Activated naive CD8-positive, alpha-beta T cell treated with anti-CD3 and anti-CD28 coated beads, Interleukin-2, amount 10 ng/mL, durations not matched to agents 7 days and 5 days (primary cell): ENCODE data around the gene ZDHHC11. TPM values are rescaled to one million over a fixed set of nuclear protein-coding genes. Genes with fewer than 3 reads are reported as not detected.
"Not testable (repeated sequence)": the region's sequence is repeated elsewhere in the genome, so short reads cannot be mapped to it uniquely, and the experiment has no call there.

ENCODE experiments used
- ATAC-seq: fragments of 150-1000 bp; cut with Tn5 transposase; one replicate; pipeline ENCODE4 v1.10.0; 2021; ENCODE audit warnings: low read depth, moderate library complexity
- POLR2A ChIA-PET: fragments of 350-600 bp; sonication (Branson Sonifier 250); formaldehyde crosslinking; loops from one replicate; lab custom pipeline; 2021; ENCODE audit warnings: antibody characterized with exemption; lab: Charles Lee
- DNase-seq: peaks from one replicate; pipeline ENCODE4 v3.0.0; 2021
- H3K27ac Mint-ChIP-seq: one replicate; pipeline ENCODE4 v1.8.0; 2022; ENCODE audit warnings: mild to moderate bottlenecking, mixed read lengths
- H3K27me3 Mint-ChIP-seq: one replicate; pipeline ENCODE4 v1.8.0; 2022; ENCODE audit warnings: mild to moderate bottlenecking, moderate library complexity, mixed read lengths
- H3K36me3 Mint-ChIP-seq: one replicate; pipeline ENCODE4 v1.8.0; 2021; ENCODE audit warnings: mild to moderate bottlenecking, mixed read lengths
- H3K4me1 Mint-ChIP-seq: one replicate; pipeline ENCODE4 v1.8.0; 2021; ENCODE audit warnings: mixed read lengths
- H3K4me3 Mint-ChIP-seq: one replicate; pipeline ENCODE4 v1.8.0; 2022; ENCODE audit warnings: mild to moderate bottlenecking, moderate library complexity, mixed read lengths
- H3K9me3 Mint-ChIP-seq: one replicate; pipeline ENCODE4 v1.8.0; 2021; ENCODE audit warnings: mixed read lengths
- total RNA-seq, 2 experiments: library from RNA; stranded (reverse); gene quantifications; one replicate each; pipeline ENCODE4 v1.2.3, GENCODE V29; 2021

Gene ZDHHC11
- total RNA-seq, 2 experiments from 2014 or later, result 10.2 to 12.8 TPM

DNA sequence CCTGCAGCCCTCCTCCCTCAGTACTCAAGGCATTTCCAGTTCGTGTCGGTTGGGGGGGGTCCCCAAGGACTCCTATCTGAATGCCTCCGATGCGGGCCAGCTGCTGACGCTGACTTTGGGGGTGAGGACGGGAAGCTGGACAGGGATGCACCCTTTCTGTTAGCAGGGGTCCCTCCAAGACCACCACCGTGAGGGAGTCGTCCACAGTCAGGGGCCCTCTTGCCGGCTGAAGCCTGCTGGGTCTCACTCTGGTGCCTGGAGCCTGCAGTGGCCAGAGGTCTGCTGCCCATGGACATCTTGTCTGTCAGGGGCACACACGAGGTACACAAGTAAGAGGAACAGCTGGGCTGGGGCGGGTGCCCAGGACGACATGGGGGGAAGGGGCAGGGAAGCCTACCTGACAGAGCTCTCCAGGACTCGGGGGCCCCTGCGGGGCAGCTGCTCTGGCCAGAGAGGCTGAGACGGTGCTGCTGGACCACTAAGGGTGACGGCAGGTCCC, 9.1 kb upstream of the ZDHHC11 start:
- no peak overlapping the region for H3K27ac Mint-ChIP-seq
- ATAC-seq (no peak), DNase-seq (no peak)
- H3K4me1 Mint-ChIP-seq, result peaks cover 2% of the 10 kb centered on the region
- no peaks in the 10 kb centered on the region for H3K9me3 Mint-ChIP-seq
- POLR2A ChIA-PET, result no interaction called here
- H3K36me3 Mint-ChIP-seq, result no peaks in the 10 kb centered on the region
- H3K4me3 Mint-ChIP-seq, result no peak overlapping the region
- no peaks in the 10 kb centered on the region for H3K27me3 Mint-ChIP-seq

DNA sequence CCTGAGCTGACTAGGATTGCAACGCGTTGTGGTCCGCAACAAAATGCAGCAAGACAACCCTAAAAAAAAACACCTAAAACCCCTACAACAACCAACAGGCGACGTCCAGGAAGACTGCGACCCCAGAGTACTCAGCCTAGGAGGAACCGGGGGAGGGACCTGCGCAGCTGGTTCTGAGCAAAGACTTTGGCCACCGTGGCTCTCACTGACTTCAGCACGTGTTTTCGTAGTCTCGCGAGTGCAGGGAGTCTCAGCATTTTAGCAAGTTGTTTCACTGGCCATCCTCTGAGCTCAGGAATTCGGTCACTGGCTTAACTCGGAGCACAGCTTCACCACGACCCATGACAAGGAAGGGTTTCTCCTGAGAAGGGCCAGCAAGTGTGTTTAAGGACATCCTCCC, 8.6 kb upstream of the ZDHHC11 start:
- Mint-ChIP-seq H3K27me3 (no peaks in the 10 kb centered on the region), H3K4me1 (peaks cover 2% of the 10 kb centered on the region), H3K36me3 (no peaks in the 10 kb centered on the region), H3K4me3 (no peak overlapping the region), H3K9me3 (no peaks in the 10 kb centered on the region), H3K27ac (no peak overlapping the region)
- POLR2A ChIA-PET, result no interaction called here
- no peak for ATAC-seq
- no peak for DNase-seq

DNA sequence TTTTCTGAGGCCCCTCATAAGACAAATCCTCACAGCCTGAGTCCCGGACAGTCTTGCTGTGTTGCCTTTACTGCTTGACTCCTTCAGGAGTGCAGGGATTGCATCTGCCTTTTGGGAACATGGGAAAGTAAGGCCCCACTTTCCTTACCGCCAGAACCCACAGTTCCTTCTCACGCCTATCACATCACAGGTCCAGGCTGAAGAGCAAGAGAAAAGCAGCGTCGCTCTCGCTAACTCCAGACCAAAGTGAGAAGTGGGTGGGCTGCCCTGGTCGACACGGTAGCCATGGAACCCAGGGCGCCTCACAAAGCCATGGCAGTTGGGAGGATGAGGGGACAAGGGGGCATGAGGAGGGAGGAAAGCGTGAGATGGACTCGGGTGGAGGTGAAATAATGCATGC, 7.9 kb upstream of the ZDHHC11 start:
- Mint-ChIP-seq H3K27me3 (no peaks in the 10 kb centered on the region), H3K36me3 (no peaks in the 10 kb centered on the region), H3K4me1 (peaks cover 2% of the 10 kb centered on the region), H3K4me3 (no peak overlapping the region), H3K9me3 (no peaks in the 10 kb centered on the region), H3K27ac (no peak overlapping the region)
- POLR2A ChIA-PET, result no interaction called here
- ATAC-seq, result no peak
- no peak for DNase-seq

DNA sequence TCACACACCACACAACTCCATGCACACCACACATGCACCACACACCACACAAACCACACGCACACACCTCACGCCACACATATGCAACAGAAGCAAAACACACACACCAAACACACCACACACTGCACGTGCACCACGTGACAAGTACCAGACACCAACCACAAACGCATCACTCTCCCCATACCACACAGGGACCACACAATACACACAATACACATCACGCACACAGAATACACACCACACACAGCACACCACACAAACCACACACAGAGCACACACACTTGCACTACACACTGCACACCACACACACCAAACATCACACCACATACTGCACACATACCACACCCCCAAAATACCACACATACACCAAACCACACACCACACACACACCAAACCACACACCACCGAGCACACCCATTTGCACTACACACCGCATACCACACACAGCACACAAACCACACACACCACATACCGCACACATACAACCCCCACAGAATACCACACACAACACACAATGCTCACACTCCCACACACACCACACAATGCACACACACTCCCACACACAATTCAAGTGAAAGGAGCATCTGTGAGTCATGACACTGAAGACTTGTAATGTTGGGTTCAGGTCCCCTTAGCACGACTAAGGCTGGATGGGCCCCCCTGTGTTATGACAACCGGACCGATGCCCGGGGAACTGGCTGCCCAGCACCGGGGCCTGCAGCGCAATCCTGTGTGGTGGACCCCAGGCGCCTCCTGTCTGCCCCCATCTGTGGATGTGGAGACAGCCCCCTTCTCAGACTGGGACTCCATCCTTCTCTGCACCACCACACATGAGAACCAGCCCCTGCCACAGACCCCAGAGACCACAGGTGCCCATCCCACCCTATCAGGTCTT, 6.0 kb upstream of the ZDHHC11 start:
- no peak for ATAC-seq
- H3K9me3 Mint-ChIP-seq, result no peaks in the 10 kb centered on the region
- DNase-seq, result no peak
- no peaks in the 10 kb centered on the region for H3K36me3 Mint-ChIP-seq
- H3K4me3 Mint-ChIP-seq, result no peak overlapping the region
- peaks cover 2% of the 10 kb centered on the region for H3K4me1 Mint-ChIP-seq
- H3K27me3 Mint-ChIP-seq, result no peaks in the 10 kb centered on the region
- POLR2A ChIA-PET, result no interaction called here
- no peak overlapping the region for H3K27ac Mint-ChIP-seq

DNA sequence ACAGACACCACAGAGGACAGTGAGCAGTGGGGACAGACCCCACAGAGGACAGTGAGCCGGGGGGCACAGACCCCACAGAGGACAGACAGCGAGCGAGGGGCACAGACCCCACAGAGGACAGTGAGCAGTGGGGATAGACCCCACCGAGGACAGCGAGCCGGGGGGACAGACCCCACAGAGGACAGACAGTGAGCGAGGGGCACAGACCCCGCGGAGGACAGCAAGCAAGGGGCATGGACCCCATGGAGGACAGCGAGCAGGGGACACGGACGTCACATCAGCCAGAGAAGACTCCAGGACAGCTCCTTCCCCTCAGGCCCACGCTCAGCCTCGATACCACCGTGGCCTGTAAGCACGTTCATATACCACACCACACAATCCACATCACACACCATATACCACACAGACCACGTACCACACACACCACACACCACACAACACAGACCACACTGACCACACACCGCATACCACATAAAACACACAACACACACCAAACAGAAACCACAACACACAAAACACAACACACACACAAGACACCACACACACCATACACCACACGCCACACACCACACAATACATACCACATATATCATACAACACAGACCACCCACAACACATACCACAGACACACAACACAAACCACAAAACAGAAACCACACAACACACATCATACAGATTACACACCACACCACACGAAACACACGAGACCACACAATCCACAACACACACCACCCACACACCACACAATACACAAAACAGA, 5.2 kb upstream of the ZDHHC11 start:
- POLR2A ChIA-PET, result no interaction called here
- ATAC-seq (no peak), DNase-seq (no peak)
- Mint-ChIP-seq H3K4me1 (peaks cover 2% of the 10 kb centered on the region), H3K4me3 (no peak overlapping the region), H3K9me3 (no peaks in the 10 kb centered on the region), H3K36me3 (no peaks in the 10 kb centered on the region), H3K27me3 (no peaks in the 10 kb centered on the region), H3K27ac (no peak overlapping the region)

DNA sequence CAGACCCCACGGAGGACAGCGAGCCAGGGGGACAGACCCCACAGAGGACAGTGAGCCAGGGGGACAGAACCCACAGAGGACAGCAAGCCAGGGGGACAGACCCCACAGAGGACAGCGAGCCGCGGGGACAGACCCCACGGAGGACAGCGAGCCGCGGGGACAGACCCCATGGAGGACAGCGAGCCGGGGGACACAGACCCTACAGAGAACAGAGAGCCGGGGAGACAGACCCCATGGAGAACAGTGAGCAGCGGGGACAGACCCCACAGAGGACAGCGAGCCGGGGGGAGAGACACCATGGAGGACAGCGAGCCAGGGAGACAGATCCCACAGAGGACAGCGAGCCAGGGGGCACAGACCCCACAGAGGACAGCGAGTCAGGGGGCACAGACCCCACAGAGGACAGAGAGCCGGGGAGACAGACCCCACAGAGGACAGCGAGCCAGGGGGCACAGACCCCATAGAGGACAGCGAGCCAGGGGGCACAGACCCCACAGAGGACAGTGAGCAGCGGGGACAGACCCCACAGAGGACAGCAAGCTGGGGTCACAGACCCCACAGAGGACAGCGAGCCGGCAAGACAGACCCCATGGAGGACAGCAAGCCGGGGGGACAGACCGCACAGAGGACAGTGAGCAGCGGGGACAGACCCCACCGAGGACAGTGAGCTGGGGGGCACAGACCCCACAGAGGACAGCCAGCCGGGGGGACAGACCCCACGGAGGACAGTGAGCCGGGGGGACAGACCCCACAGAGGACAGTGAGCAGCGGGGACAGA, 4.4 kb upstream of the ZDHHC11 start:
- no peak overlapping the region for H3K27ac Mint-ChIP-seq
- POLR2A ChIA-PET, result no interaction called here
- no peak for DNase-seq

DNA sequence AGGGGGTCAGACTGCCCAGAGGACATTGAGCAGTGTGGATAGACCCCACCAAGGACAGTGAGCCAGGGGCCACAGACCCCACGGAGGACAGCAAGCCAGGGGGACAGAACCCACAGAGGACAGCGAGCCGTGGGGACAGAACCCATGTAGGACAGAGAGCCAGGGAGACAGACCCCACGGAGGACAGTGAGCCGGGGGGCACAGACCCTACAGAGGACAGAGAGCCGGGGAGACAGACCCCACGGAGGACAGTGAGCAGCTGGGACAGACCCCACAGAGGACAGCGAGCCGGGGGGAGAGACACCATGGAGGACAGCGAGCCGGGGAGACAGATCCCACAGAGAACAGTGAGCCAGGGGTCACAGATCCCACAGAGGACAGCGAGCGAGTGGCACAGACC, 3.4 kb upstream of the ZDHHC11 start:
- POLR2A ChIA-PET, result no interaction called here
- no peaks in the 10 kb centered on the region for H3K4me1 Mint-ChIP-seq
- no peak overlapping the region for H3K4me3 Mint-ChIP-seq
- no peak for DNase-seq
- no peaks in the 10 kb centered on the region for H3K36me3 Mint-ChIP-seq
- no peak for ATAC-seq
- H3K27ac Mint-ChIP-seq, result no peak overlapping the region
- H3K9me3 Mint-ChIP-seq, result no peaks in the 10 kb centered on the region
- no peaks in the 10 kb centered on the region for H3K27me3 Mint-ChIP-seq

More for the DNA sequence above, 4.4 kb upstream of the ZDHHC11 start:
- H3K36me3 Mint-ChIP-seq, result no peaks in the 10 kb centered on the region
- H3K9me3 Mint-ChIP-seq, result no peaks in the 10 kb centered on the region
- no peak for ATAC-seq
- H3K4me3 Mint-ChIP-seq, result no peak overlapping the region
- no peaks in the 10 kb centered on the region for H3K27me3 Mint-ChIP-seq
- H3K4me1 Mint-ChIP-seq, result no peaks in the 10 kb centered on the region

DNA sequence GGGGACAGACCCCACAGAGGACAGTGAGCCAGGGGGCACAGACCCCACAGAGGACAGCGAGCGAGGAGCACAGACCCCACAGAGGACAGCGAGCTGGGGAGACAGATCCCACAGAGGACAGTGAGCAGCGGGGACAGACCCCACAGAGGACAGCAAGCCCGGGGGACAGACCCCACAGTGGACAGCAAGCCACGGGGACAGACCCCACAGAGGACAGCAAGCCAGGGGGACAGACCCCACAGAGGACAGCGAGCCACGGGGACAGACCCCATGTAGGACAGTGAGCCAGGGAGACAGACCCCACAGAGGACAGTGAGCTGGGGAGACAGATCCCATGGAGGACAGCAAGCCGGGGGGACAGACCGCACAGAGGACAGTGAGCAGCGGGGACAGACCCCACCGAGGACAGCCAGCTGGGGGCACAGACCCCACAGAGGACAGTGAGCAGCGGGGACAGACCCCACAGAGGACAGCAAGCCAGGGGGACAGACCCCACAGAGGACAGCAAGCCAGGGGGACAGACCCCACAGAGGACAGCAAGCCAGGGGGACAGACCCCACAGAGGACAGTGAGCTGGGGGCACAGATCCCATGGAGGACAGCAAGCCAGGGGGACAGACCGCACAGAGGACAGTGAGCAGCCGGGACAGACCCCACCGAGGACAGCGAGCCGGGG, 2.8 kb upstream of the ZDHHC11 start:
- H3K4me1 Mint-ChIP-seq, ATAC-seq, H3K27me3 Mint-ChIP-seq, H3K36me3 Mint-ChIP-seq, H3K4me3 Mint-ChIP-seq, H3K27ac Mint-ChIP-seq, H3K9me3 Mint-ChIP-seq: not testable (repeated sequence)
- peak; percentile 17 for DNase-seq
- POLR2A ChIA-PET, result interaction anchor here (0.6 kb wide), 1 partner anchor 576 kb away, joined by 3 read pairs; no protein-coding TSS in a partner anchor

DNA sequence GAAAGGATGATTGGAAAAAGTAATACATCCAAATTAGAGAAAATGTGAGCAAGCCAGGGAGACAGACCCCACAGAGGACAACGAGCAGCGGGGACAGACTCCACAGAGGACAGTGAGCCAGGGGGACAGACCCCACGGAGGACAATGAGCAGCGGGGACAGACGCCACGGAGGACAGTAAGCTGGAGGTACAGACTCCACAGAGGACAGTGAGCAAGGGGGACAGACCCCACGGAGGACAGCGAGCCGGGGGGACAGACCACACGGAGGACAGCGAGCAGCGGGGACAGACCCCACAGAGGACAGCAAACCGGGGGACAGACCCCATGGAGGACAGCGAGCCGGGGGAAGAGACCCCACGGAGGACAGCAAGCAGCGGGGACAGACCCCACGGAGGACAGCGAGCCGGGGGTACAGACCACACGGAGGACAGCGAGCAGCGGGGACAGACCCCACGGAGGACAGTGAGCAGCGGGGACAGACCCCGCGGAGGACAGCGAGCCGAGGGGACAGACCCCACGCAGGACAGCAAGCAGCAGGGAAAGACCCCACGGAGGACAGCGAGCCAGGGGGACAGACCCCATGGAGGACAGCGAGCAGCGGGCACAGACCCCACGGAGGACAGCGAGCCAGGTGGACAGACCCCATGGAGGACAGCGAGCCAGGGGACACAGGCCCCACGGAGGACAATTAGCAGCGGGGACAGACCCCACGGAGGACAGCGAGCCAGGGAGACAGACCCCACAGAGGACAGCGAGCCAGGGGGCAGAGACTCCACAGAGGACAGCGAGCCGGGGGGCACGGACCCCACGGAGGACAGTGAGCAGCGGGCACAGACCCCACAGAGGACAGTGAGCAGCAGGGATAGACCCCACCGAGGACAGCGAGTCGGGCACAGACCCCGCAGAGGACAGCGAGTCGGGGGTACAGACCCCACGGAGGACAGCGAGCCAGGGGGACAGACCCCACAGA, 1.9 kb upstream of the ZDHHC11 start:
- Mint-ChIP-seq H3K27me3 (no peaks in the 10 kb centered on the region), H3K36me3 (no peaks in the 10 kb centered on the region), H3K27ac (no peak overlapping the region), H3K4me3 (no peak overlapping the region), H3K9me3 (no peaks in the 10 kb centered on the region), H3K4me1 (no peaks in the 10 kb centered on the region)
- ATAC-seq (no peak), DNase-seq (peak; percentile 20)
- POLR2A ChIA-PET, result interaction anchor here (0.6 kb wide), 1 partner anchor 575 kb away, joined by 3 read pairs; no protein-coding TSS in a partner anchor

DNA sequence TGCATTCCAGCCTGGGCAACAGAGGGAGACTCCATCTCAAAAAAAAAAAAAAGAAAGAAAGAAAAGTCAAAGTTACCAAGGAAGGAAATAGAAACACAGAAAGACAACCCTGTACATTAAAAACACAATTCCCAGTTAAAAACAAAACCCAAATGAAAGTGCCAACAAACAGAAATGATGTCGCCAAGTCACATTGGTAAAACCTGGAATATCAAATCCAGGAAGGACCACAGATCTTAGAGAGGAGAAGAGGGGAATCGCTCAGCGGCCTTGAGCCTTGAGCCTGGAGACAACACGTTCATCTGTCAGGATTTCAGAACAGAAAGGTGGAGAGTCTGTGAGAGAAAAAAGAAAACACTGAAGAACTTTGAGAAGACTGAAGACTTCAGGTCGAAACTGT, 1.2 kb upstream of the ZDHHC11 start:
- ATAC-seq (no peak), DNase-seq (no peak)
- POLR2A ChIA-PET, result no interaction called here
- H3K27ac Mint-ChIP-seq, result no peak overlapping the region
- H3K4me1 Mint-ChIP-seq, result no peaks in the 10 kb centered on the region
- H3K9me3 Mint-ChIP-seq, result no peaks in the 10 kb centered on the region
- H3K36me3 Mint-ChIP-seq, result no peaks in the 10 kb centered on the region
- no peaks in the 10 kb centered on the region for H3K27me3 Mint-ChIP-seq
- H3K4me3 Mint-ChIP-seq, result no peak overlapping the region

DNA sequence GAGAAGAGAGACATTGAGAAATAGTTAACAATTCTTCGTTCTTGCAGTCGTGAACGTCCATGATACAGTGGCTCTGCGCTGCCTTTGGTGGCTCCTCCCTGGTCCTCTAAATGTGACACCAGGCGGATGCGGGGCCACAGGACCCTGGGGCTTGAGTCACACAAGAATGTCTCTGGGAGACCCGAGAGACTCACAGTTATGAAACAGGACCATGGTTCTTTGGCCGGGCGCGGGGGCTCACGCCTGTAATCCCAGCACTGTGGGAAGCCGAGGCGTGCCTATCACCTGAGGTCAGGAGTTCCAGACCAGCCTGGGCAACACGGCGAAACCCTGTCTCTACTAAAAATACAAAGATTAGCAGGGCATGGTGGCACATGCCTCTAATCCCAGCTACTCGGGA, 767 bp upstream of the ZDHHC11 start:
- no peak overlapping the region for H3K27ac Mint-ChIP-seq
- no peaks in the 10 kb centered on the region for H3K27me3 Mint-ChIP-seq
- H3K36me3 Mint-ChIP-seq, result no peaks in the 10 kb centered on the region
- ATAC-seq (no peak), DNase-seq (no peak)
- no peaks in the 10 kb centered on the region for H3K9me3 Mint-ChIP-seq
- POLR2A ChIA-PET, result no interaction called here
- H3K4me3 Mint-ChIP-seq, result no peak overlapping the region
- peaks cover 3% of the 10 kb centered on the region for H3K4me1 Mint-ChIP-seq

DNA sequence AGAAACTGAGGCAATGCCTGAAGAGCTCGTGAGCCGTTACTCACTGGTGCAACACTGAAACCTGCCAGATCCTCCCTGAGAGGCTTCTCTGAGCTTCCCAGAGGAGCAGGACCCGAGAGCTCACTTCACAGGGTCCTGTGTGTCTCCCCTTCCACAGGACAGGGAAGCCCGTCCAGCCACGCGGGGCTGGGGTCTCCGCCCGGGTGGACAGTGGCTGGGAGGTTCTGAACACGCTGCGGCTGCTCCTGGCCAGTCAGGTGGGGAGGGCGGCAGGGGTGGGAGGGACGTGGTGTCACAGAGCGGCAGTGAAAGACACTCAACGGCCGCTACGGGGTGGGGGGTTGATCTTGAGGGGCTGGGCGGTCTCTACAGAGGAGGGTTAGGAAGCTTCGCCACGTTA, 290 bp upstream of the ZDHHC11 start:
- DNase-seq, result no peak
- H3K36me3 Mint-ChIP-seq, result no peaks in the 10 kb centered on the region
- POLR2A ChIA-PET, result no interaction called here
- H3K27me3 Mint-ChIP-seq, result no peaks in the 10 kb centered on the region
- ATAC-seq, result no peak
- peaks cover 3% of the 10 kb centered on the region for H3K4me1 Mint-ChIP-seq
- no peak overlapping the region for H3K27ac Mint-ChIP-seq
- H3K4me3 Mint-ChIP-seq, result no peak overlapping the region
- no peaks in the 10 kb centered on the region for H3K9me3 Mint-ChIP-seq
